ENCODE results near the gene PDE4B.

Gene PDE4B

DNA sequence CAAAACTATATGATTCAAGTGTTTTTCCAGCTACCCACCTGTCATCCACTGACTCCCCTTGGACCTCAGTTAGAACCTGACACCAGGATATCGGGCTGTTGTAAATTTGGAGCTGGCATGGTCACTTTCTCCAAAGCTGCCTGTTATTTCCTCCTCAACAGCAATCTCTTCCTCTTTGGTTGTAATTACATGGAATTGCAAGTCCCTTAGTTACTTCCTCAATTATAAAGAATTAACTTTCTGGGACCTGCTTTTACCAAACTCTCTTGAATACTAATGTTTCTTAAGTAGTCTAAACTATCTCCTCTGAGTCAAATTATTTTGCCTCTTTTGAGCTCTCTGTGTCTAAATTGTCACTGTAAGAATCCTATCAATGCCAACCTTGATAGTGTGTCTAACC is 590.9 kb downstream of the PDE4B start:
- no peaks in the 10 kb centered on the region for H3K79me2 ChIP-seq (ENCODE audit: insufficient read depth, low read depth)
- H4K20me1 ChIP-seq (ENCODE audit: insufficient read depth) = no peaks in the 10 kb centered on the region
- TF ChIP-seq, protein P1, sequence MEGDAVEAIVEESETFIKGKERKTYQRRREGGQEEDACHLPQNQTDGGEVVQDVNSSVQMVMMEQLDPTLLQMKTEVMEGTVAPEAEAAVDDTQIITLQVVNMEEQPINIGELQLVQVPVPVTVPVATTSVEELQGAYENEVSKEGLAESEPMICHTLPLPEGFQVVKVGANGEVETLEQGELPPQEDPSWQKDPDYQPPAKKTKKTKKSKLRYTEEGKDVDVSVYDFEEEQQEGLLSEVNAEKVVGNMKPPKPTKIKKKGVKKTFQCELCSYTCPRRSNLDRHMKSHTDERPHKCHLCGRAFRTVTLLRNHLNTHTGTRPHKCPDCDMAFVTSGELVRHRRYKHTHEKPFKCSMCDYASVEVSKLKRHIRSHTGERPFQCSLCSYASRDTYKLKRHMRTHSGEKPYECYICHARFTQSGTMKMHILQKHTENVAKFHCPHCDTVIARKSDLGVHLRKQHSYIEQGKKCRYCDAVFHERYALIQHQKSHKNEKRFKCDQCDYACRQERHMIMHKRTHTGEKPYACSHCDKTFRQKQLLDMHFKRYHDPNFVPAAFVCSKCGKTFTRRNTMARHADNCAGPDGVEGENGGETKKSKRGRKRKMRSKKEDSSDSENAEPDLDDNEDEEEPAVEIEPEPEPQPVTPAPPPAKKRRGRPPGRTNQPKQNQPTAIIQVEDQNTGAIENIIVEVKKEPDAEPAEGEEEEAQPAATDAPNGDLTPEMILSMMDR (conservative IDR thresholded peaks at IDR 0.05; ENCODE audit: low read depth, low read length) = no peak
- H2AFZ ChIP-seq (ENCODE audit: low read depth) = no peak overlapping the region
- H3K36me3 ChIP-seq (ENCODE audit: insufficient read depth) = no peaks in the 10 kb centered on the region
- H3K4me1 ChIP-seq (ENCODE audit: low read depth, poor library complexity, severe bottlenecking) = peaks cover 12% of the 10 kb centered on the region
- no peak overlapping the region for H3K4me3 ChIP-seq (IDR thresholded peaks at IDR 0.05; ENCODE audit: insufficient read depth, low read depth, low read length)
- no peak overlapping the region for H3K27ac ChIP-seq
- no peak overlapping the region for H3K9ac ChIP-seq
- H3K27me3 ChIP-seq (ENCODE audit: insufficient read depth, low read depth) = no peaks in the 10 kb centered on the region
- no peak overlapping the region for H3K4me2 ChIP-seq

- Histone ChIP-seq H3K9ac (no peak overlapping the region), H3K27me3 (ENCODE audit: insufficient read depth, low read depth) (no peaks in the 10 kb centered on the region), H3K4me2 (no peak overlapping the region), H4K20me1 (ENCODE audit: insufficient read depth) (no peaks in the 10 kb centered on the region), H3K79me2 (ENCODE audit: insufficient read depth, low read depth) (no peaks in the 10 kb centered on the region), H3K36me3 (ENCODE audit: insufficient read depth) (no peaks in the 10 kb centered on the region), H3K4me3 (IDR thresholded peaks at IDR 0.05; ENCODE audit: insufficient read depth, low read depth, low read length) (no peak overlapping the region), H2AFZ (ENCODE audit: low read depth) (no peak overlapping the region), H3K4me1 (ENCODE audit: low read depth, poor library complexity, severe bottlenecking) (peaks cover 12% of the 10 kb centered on the region), H3K27ac (no peak overlapping the region)
- TF ChIP-seq, protein P1 (conservative IDR thresholded peaks at IDR 0.05; ENCODE audit: low read depth, low read length) = no peak
Observed at GRCh38 chr1:66384258-66384921, 591.7 kb downstream of the PDE4B start.

DNA sequence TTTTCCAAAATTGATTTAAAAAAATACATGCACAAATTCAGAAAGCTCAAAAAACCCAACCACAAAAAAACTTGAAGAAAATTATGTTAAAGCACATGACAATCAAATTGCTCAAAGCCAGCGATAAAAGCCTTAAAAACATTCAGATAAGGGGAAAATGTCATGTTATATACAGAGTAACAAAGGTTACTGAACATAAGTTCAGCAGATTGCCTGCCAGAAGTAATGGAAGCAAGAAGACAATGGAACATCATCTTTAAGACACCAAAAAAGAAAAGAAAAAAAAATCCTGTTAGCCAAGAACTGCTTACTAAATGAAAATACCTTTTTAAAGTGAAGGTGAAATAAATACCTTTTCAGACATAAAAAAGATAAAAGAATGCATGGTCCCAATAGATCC is 594.0 kb downstream of the PDE4B start:
- Histone ChIP-seq H3K36me3 (ENCODE audit: insufficient read depth) (no peaks in the 10 kb centered on the region), H3K79me2 (ENCODE audit: insufficient read depth, low read depth) (no peaks in the 10 kb centered on the region), H3K4me1 (ENCODE audit: low read depth, poor library complexity, severe bottlenecking) (no peaks in the 10 kb centered on the region), H2AFZ (ENCODE audit: low read depth) (no peak overlapping the region), H4K20me1 (ENCODE audit: insufficient read depth) (no peaks in the 10 kb centered on the region), H3K9ac (no peak overlapping the region), H3K27me3 (ENCODE audit: insufficient read depth, low read depth) (no peaks in the 10 kb centered on the region), H3K27ac (no peak overlapping the region), H3K4me3 (IDR thresholded peaks at IDR 0.05; ENCODE audit: insufficient read depth, low read depth, low read length) (no peak overlapping the region), H3K4me2 (no peak overlapping the region)
- TF ChIP-seq, protein P1 (conservative IDR thresholded peaks at IDR 0.05; ENCODE audit: low read depth, low read length) = no peak

DNA sequence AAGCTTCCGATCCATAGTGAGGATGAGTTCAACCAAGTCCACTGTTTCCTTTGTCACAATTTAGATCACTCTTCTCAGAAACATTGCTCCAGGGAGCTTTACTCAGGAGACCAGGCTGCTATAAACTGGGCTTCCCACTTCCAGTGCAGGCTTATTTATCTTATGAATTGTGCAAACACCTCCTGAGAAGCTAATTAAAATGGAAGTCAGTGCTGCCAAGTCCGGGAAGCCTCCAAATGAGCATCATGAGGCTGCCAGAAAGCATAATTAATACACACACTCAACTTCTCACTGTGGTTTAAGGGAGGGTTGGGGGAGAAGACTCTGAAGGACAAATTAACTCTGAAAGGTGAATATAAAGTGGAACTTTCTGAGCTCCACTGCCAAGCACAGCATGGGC is 596.2 kb downstream of the PDE4B start:
- Histone ChIP-seq H4K20me1 (ENCODE audit: insufficient read depth) (no peaks in the 10 kb centered on the region), H3K27me3 (ENCODE audit: insufficient read depth, low read depth) (no peaks in the 10 kb centered on the region), H3K79me2 (ENCODE audit: insufficient read depth, low read depth) (no peaks in the 10 kb centered on the region), H3K27ac (no peak overlapping the region), H2AFZ (ENCODE audit: low read depth) (no peak overlapping the region), H3K4me2 (no peak overlapping the region), H3K36me3 (ENCODE audit: insufficient read depth) (no peaks in the 10 kb centered on the region), H3K4me3 (IDR thresholded peaks at IDR 0.05; ENCODE audit: insufficient read depth, low read depth, low read length) (no peak overlapping the region), H3K9ac (no peak overlapping the region), H3K4me1 (ENCODE audit: low read depth, poor library complexity, severe bottlenecking) (no peaks in the 10 kb centered on the region)
- TF ChIP-seq, protein P1 (conservative IDR thresholded peaks at IDR 0.05; ENCODE audit: low read depth, low read length) = no peak

All from KMS-11 (cell line).